Fibroblast of lung (primary cell): ENCODE results near the gene HABP4.

Experiments used
- EZH2 ChIP-seq: IDR thresholded peaks from 2 replicates; pipeline ENCODE4 v1.5.1; 2012; ENCODE audit warnings: low read length, control low read depth, mild to moderate bottlenecking; ENCODE audit errors: missing control alignments
- TF ChIP-seq, protein P1 (sequence below), 2 donors: IDR thresholded peaks in 1 of 2; conservative IDR thresholded peaks in 1 of 2; 1 replicate in 1 of 2; 2 replicates in 1 of 2; pipeline ENCODE4 v1.5.1; 2011 to 2012; ENCODE audit warnings: low read length in 2 of 2, control low read depth in 1 of 2, inconsistent platforms in 1 of 2, low read depth in 1 of 2, mild to moderate bottlenecking in 1 of 2

GRCh38 chr9:96462541-96462940, 12.6 kb downstream of the HABP4 start:
- TF ChIP-seq EZH2, result no peak
- TF ChIP-seq, protein P1, sequence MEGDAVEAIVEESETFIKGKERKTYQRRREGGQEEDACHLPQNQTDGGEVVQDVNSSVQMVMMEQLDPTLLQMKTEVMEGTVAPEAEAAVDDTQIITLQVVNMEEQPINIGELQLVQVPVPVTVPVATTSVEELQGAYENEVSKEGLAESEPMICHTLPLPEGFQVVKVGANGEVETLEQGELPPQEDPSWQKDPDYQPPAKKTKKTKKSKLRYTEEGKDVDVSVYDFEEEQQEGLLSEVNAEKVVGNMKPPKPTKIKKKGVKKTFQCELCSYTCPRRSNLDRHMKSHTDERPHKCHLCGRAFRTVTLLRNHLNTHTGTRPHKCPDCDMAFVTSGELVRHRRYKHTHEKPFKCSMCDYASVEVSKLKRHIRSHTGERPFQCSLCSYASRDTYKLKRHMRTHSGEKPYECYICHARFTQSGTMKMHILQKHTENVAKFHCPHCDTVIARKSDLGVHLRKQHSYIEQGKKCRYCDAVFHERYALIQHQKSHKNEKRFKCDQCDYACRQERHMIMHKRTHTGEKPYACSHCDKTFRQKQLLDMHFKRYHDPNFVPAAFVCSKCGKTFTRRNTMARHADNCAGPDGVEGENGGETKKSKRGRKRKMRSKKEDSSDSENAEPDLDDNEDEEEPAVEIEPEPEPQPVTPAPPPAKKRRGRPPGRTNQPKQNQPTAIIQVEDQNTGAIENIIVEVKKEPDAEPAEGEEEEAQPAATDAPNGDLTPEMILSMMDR (conservative IDR thresholded peaks at IDR 0.05 in 1 of 2, IDR thresholded peaks at IDR 0.05 in 1 of 2; ENCODE audit: low read depth in 1 of 2, low read length in 2 of 2), result no peak
